Endothelial cell (in vitro differentiated cells): ENCODE data around the gene C5orf58. TPM values are rescaled to one million over a fixed set of nuclear protein-coding genes. Genes with fewer than 3 reads are reported as not detected.

Experiments used
- total RNA-seq: library from RNA; stranded (reverse); fragmentation: NEBNext Ultra II Directional; extraction: Animal tissue kit (Norgen Biotek cat#: 25700); gene quantifications from one replicate; pipeline ENCODE4 v1.2.1, GENCODE V29; 2021; ENCODE audit not compliant: unreplicated experiment

The C5orf58 gene
- total RNA-seq, 1 donor from 2014 or later: 0.28 TPM

Other genes starting within 250 kb of the C5orf58 start
- 2.2 TPM for gene FOXI1, start 127.1 kb upstream of the C5orf58 start, total RNA-seq
- gene LCP2, start 64.8 kb downstream of the C5orf58 start, total RNA-seq: 13.8 TPM
- gene KCNMB1, start 156.4 kb downstream of the C5orf58 start, total RNA-seq: 1.1 TPM